ENCODE results near the gene PCSK6. TPM values are rescaled to one million over a fixed set of nuclear protein-coding genes. Genes with fewer than 3 reads are reported as not detected.

PCSK6 gene
- total RNA-seq, 1 donor from 2014 or later: 3.8 TPM

- DNase-seq: no peak
- Mint-ChIP-seq H3K4me1 (ENCODE audit: low read depth, unreplicated experiment) (peaks cover 10% of the 10 kb centered on the region), H3K36me3 (ENCODE audit: unreplicated experiment) (no peaks in the 10 kb centered on the region), H3K9me3 (ENCODE audit: unreplicated experiment) (peaks cover 9% of the 10 kb centered on the region), H3K27ac (ENCODE audit: unreplicated experiment) (no peak overlapping the region), H3K4me3 (ENCODE audit: unreplicated experiment) (no peak overlapping the region), H3K27me3 (ENCODE audit: unreplicated experiment) (peaks cover 2% of the 10 kb centered on the region)
- TF ChIP-seq, protein P1, sequence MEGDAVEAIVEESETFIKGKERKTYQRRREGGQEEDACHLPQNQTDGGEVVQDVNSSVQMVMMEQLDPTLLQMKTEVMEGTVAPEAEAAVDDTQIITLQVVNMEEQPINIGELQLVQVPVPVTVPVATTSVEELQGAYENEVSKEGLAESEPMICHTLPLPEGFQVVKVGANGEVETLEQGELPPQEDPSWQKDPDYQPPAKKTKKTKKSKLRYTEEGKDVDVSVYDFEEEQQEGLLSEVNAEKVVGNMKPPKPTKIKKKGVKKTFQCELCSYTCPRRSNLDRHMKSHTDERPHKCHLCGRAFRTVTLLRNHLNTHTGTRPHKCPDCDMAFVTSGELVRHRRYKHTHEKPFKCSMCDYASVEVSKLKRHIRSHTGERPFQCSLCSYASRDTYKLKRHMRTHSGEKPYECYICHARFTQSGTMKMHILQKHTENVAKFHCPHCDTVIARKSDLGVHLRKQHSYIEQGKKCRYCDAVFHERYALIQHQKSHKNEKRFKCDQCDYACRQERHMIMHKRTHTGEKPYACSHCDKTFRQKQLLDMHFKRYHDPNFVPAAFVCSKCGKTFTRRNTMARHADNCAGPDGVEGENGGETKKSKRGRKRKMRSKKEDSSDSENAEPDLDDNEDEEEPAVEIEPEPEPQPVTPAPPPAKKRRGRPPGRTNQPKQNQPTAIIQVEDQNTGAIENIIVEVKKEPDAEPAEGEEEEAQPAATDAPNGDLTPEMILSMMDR (IDR thresholded peaks at IDR 0.05; ENCODE audit: partially characterized antibody, unreplicated experiment): no peak
Measured at GRCh38 chr15:101533371-101534140, 44.0 kb upstream of the PCSK6 start.

DNA sequence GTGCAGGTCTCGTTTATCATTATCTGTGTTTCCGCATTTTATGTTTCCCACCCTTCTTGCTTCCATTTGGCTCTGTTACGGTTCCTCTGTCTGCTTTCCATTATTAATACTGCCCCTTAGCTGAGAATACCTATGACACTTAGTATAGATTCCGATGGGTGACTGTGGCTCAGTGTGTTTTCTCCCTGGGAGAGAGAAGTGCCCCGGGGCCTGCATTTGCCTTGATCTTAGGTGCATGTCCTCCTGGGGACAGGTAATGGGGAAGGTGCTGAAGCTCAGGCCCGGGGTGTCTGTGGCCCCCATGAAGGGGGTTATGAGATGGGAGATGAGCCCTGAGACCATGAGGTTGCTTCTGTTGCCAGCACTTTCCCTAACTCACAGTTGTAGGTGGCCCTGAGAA, 43.4 kb upstream of the PCSK6 start:
- H3K36me3 Mint-ChIP-seq (ENCODE audit: unreplicated experiment): no peaks in the 10 kb centered on the region
- TF ChIP-seq, protein P1 (IDR thresholded peaks at IDR 0.05; ENCODE audit: partially characterized antibody, unreplicated experiment): no peak
- H3K9me3 Mint-ChIP-seq (ENCODE audit: unreplicated experiment): peaks cover 9% of the 10 kb centered on the region
- H3K27ac Mint-ChIP-seq (ENCODE audit: unreplicated experiment): no peak overlapping the region
- DNase-seq: no peak
- H3K27me3 Mint-ChIP-seq (ENCODE audit: unreplicated experiment): peaks cover 2% of the 10 kb centered on the region
- H3K4me3 Mint-ChIP-seq (ENCODE audit: unreplicated experiment): no peak overlapping the region
- peaks cover 14% of the 10 kb centered on the region for H3K4me1 Mint-ChIP-seq (ENCODE audit: low read depth, unreplicated experiment)

DNA sequence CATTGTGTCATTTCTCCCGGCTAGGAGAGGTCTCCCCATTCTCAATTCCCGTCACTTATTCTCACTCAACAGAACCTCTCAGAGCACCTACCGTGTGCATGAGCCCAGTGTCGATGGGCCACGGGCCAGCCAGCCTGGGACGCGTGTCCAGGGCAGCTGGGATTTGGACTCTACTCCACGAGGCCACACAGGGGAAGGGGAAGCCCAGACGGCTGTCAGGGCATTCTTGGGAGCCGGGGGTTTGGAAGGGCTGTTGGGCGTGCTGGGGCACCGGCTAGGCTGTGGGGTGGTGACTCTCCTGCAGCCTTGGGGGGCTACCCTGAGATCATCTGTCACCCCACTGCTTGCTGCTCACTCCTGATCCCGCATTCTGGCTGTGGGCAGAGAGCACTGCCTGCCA, 41.7 kb upstream of the PCSK6 start:
- peaks cover 2% of the 10 kb centered on the region for H3K27me3 Mint-ChIP-seq (ENCODE audit: unreplicated experiment)
- H3K27ac Mint-ChIP-seq (ENCODE audit: unreplicated experiment): no peak overlapping the region

GRCh38 chr15:101530224-101530958, 40.9 kb upstream of the PCSK6 start:
- peaks cover 2% of the 10 kb centered on the region for H3K27me3 Mint-ChIP-seq (ENCODE audit: unreplicated experiment)
- no peaks in the 10 kb centered on the region for H3K36me3 Mint-ChIP-seq (ENCODE audit: unreplicated experiment)
- no peak overlapping the region for H3K4me3 Mint-ChIP-seq (ENCODE audit: unreplicated experiment)
- DNase-seq: no peak
- peaks cover 16% of the 10 kb centered on the region for H3K4me1 Mint-ChIP-seq (ENCODE audit: low read depth, unreplicated experiment)
- H3K9me3 Mint-ChIP-seq (ENCODE audit: unreplicated experiment): peaks cover 7% of the 10 kb centered on the region
- TF ChIP-seq, protein P1 (IDR thresholded peaks at IDR 0.05; ENCODE audit: partially characterized antibody, unreplicated experiment): no peak
- H3K27ac Mint-ChIP-seq (ENCODE audit: unreplicated experiment): no peak overlapping the region

More for the DNA sequence above, 41.7 kb upstream of the PCSK6 start:
- no peak overlapping the region for H3K4me3 Mint-ChIP-seq (ENCODE audit: unreplicated experiment)
- H3K4me1 Mint-ChIP-seq (ENCODE audit: low read depth, unreplicated experiment): peaks cover 16% of the 10 kb centered on the region
- TF ChIP-seq, protein P1 (IDR thresholded peaks at IDR 0.05; ENCODE audit: partially characterized antibody, unreplicated experiment): no peak
- H3K36me3 Mint-ChIP-seq (ENCODE audit: unreplicated experiment): no peaks in the 10 kb centered on the region
- DNase-seq: no peak
- peaks cover 9% of the 10 kb centered on the region for H3K9me3 Mint-ChIP-seq (ENCODE audit: unreplicated experiment)

DNA sequence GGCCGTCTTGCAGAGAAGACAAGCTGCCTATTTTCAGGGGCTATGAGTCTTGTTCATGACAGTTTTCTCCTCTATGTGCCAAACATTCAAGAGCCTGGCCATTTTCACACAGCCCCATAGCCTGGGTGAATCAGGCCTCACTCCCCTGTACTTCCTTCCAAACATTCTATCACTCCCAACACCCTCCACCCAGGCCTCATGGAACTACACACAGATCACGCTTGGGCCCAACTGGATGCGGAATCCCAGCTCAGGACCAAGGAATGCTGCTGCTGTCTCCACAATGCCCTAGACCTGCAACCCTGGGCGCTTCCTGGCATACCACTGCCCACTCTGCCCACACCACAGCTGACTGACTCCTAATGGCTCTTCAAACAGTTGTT, 39.4 kb upstream of the PCSK6 start:
- Mint-ChIP-seq H3K4me1 (ENCODE audit: low read depth, unreplicated experiment) (peaks cover 7% of the 10 kb centered on the region), H3K27me3 (ENCODE audit: unreplicated experiment) (peaks cover 1% of the 10 kb centered on the region), H3K27ac (ENCODE audit: unreplicated experiment) (peak overlapping the region; percentile 8), H3K36me3 (ENCODE audit: unreplicated experiment) (no peaks in the 10 kb centered on the region), H3K4me3 (ENCODE audit: unreplicated experiment) (no peak overlapping the region), H3K9me3 (ENCODE audit: unreplicated experiment) (peaks cover 4% of the 10 kb centered on the region)
- TF ChIP-seq, protein P1 (IDR thresholded peaks at IDR 0.05; ENCODE audit: partially characterized antibody, unreplicated experiment): no peak
- DNase-seq: no peak

Measured in glutamatergic neuron (in vitro differentiated cells).